ENCODE results near the gene SIL1. TPM values are rescaled to one million over a fixed set of nuclear protein-coding genes. Genes with fewer than 3 reads are reported as not detected.
"Not testable (repeated sequence)": the region's sequence is repeated elsewhere in the genome, so short reads cannot be mapped to it uniquely, and the experiment has no call there.

SIL1 gene
- total and polyA plus RNA-seq, 2 donors from 2014 or later: 48.6 to 91.7 TPM

DNA sequence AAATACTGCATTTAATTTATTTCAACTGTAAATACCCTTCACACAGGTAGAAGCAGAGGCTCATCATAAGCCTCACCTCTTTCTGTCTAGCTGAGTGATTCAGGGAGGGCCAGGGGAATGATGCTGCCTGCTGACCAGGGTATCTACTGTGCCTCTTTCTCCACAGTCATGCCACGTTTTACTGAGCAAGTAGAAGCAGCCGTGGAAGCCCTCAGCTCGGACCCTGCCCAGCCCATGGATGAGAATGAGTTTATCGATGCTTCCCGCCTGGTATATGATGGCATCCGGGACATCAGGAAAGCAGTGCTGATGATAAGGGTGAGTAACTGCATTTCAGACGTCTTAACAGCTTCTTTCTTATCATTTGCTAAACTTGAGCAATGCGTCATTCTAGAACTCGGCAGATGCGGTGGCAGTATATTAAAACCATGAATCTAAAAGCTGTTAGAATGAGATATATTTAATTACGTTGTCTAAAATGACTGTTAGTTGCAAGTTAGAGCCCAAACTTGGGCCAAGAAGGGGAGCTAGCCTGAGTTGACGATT is 273.0 kb downstream of the SIL1 start:
- TF ChIP-seq, protein P1, sequence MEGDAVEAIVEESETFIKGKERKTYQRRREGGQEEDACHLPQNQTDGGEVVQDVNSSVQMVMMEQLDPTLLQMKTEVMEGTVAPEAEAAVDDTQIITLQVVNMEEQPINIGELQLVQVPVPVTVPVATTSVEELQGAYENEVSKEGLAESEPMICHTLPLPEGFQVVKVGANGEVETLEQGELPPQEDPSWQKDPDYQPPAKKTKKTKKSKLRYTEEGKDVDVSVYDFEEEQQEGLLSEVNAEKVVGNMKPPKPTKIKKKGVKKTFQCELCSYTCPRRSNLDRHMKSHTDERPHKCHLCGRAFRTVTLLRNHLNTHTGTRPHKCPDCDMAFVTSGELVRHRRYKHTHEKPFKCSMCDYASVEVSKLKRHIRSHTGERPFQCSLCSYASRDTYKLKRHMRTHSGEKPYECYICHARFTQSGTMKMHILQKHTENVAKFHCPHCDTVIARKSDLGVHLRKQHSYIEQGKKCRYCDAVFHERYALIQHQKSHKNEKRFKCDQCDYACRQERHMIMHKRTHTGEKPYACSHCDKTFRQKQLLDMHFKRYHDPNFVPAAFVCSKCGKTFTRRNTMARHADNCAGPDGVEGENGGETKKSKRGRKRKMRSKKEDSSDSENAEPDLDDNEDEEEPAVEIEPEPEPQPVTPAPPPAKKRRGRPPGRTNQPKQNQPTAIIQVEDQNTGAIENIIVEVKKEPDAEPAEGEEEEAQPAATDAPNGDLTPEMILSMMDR (IDR thresholded peaks at IDR 0.05; ENCODE audit: borderline replicate concordance, extremely low read depth, insufficient read depth): no peak
- FAIRE-seq: no peak

DNA sequence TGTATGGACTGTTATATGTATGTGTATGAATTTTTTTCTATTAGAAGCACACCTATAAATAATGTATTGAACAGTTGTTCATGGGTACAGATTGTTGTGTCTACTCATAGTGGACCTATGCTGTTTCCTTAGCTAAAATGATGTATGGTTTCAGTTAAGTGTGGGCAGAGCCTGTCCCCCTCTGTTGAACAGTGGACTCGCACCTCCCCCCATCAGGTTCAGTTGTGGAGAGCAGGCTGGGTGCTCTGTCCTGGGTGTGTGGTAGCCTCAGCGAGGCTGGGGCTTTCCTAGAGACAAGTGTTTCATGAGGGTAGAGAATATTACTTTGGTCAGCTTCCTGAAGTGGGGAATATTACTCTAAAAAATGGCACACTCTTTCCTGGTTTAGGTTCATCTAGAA is 275.7 kb downstream of the SIL1 start:
- Histone ChIP-seq H3K4me3 (ENCODE audit: low read length in 3 of 3) (no peak overlapping the region), H3K4me1 (ENCODE audit: control insufficient read depth in 2 of 3, insufficient read depth in 2 of 3, low read depth in 1 of 3, low read length in 3 of 3) (peaks cover 0 to 1% (median 0%) of the 10 kb centered on the region in 3 donors), H3K9ac (ENCODE audit: low read length in 3 of 3) (no peak overlapping the region), H3K27ac (ENCODE audit: low read depth in 2 of 2, low read length in 2 of 2) (no peak overlapping the region), H3K9me3 (ENCODE audit: control insufficient read depth in 2 of 3, insufficient read depth in 1 of 3, low read length in 3 of 3) (no peaks in the 10 kb centered on the region), H3K27me3 (ENCODE audit: control insufficient read depth, insufficient read depth, low read length) (no peaks in the 10 kb centered on the region), H3K36me3 (ENCODE audit: control insufficient read depth in 2 of 3, insufficient read depth in 3 of 3, low read length in 3 of 3) (peaks cover 7 to 32% (median 27%) of the 10 kb centered on the region in 3 donors)
- intact Hi-C loops (cut with DNase I): no loop called here
- TF ChIP-seq, protein P1 (IDR thresholded peaks at IDR 0.05; ENCODE audit: borderline replicate concordance, extremely low read depth, insufficient read depth): no peak
- DNase-seq (no peak), FAIRE-seq (no peak)

More for the DNA sequence above, 273.0 kb downstream of the SIL1 start:
- Histone ChIP-seq H3K9me3 (ENCODE audit: control insufficient read depth in 2 of 3, insufficient read depth in 1 of 3, low read length in 3 of 3) (no peaks in the 10 kb centered on the region), H3K27me3 (ENCODE audit: control insufficient read depth, insufficient read depth, low read length) (no peaks in the 10 kb centered on the region), H3K36me3 (ENCODE audit: control insufficient read depth in 2 of 3, insufficient read depth in 3 of 3, low read length in 3 of 3) (peaks cover 9 to 35% (median 28%) of the 10 kb centered on the region in 3 donors), H3K9ac (ENCODE audit: low read length in 3 of 3) (no peak overlapping the region), H3K4me3 (ENCODE audit: low read length in 3 of 3) (no peak overlapping the region), H3K4me1 (ENCODE audit: control insufficient read depth in 2 of 3, insufficient read depth in 2 of 3, low read depth in 1 of 3, low read length in 3 of 3) (peaks cover 0 to 21% (median 5%) of the 10 kb centered on the region in 3 donors), H3K27ac (ENCODE audit: low read depth in 2 of 2, low read length in 2 of 2) (no peak overlapping the region)
- intact Hi-C loops (cut with DNase I): no loop called here
- DNase-seq: no peak

DNA sequence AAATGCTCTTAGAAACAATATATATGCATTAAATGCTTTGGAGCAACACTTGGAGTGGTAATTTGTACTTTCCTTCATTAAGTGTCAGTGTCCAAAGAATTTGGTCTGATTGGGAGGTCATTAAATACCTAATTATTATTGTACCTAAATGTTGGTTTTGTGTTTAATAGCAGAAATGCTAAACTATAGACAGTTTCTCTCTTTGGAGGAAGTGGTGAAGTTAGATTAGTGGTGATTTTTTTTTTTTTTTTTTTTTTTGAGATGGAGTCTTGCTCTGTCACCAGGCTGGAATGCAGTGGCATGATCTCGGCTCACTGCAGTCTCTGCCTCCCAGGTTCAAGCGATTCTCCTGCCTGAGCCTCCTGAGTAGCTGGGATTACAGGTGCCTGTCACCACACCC is 276.8 kb downstream of the SIL1 start:
- not testable (repeated sequence) for FAIRE-seq

DNA sequence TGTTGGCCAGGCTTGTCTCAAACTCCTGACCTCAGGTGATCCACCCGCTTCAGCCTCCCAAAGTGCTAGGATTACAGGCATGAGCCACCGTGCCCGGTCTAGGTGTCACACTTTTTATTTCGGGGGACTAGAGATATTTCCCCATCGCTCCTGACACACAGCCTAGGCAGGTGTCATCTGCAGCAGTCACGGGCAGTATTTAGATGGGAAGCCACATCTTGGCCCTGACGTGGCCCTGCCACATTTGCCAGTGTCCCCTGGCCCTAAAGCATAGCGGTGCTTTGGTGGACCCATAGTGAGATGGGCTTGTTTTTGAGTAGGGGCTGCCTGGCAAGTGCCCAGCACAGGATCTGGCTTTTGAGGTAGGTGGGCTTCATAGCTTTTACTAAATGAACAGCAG is 278.0 kb downstream of the SIL1 start:
- no peaks in the 10 kb centered on the region for H3K9me3 ChIP-seq (ENCODE audit: control insufficient read depth in 2 of 3, insufficient read depth in 1 of 3, low read length in 3 of 3)
- H3K4me3 ChIP-seq (ENCODE audit: low read length in 3 of 3): no peak overlapping the region
- no peak overlapping the region for H3K27ac ChIP-seq (ENCODE audit: low read depth in 2 of 2, low read length in 2 of 2)
- intact Hi-C loops (cut with DNase I): no loop called here
- DNase-seq (no peak), FAIRE-seq (no peak)
- TF ChIP-seq, protein P1 (IDR thresholded peaks at IDR 0.05; ENCODE audit: borderline replicate concordance, extremely low read depth, insufficient read depth): no peak
- H3K4me1 ChIP-seq (ENCODE audit: control insufficient read depth in 2 of 3, insufficient read depth in 2 of 3, low read depth in 1 of 3, low read length in 3 of 3): peaks cover 0 to 4% (median 1%) of the 10 kb centered on the region in 3 donors
- peaks cover 4 to 17% (median 14%) of the 10 kb centered on the region in 3 donors for H3K36me3 ChIP-seq (ENCODE audit: control insufficient read depth in 2 of 3, insufficient read depth in 3 of 3, low read length in 3 of 3)
- no peak overlapping the region for H3K9ac ChIP-seq (ENCODE audit: low read length in 3 of 3)
- no peaks in the 10 kb centered on the region for H3K27me3 ChIP-seq (ENCODE audit: control insufficient read depth, insufficient read depth, low read length)

More for the DNA sequence above, 276.8 kb downstream of the SIL1 start:
- H3K4me3 ChIP-seq (ENCODE audit: low read length in 3 of 3); H3K4me1 ChIP-seq (ENCODE audit: control insufficient read depth in 2 of 3, insufficient read depth in 2 of 3, low read depth in 1 of 3, low read length in 3 of 3); H3K27me3 ChIP-seq (ENCODE audit: control insufficient read depth, insufficient read depth, low read length); H3K9ac ChIP-seq (ENCODE audit: low read length in 3 of 3); H3K27ac ChIP-seq (ENCODE audit: low read depth in 2 of 2, low read length in 2 of 2); H3K9me3 ChIP-seq (ENCODE audit: control insufficient read depth in 2 of 3, insufficient read depth in 1 of 3, low read length in 3 of 3); DNase-seq; intact Hi-C loops (cut with DNase I): not testable (repeated sequence)
- H3K36me3 ChIP-seq (ENCODE audit: control insufficient read depth in 2 of 3, insufficient read depth in 3 of 3, low read length in 3 of 3): peaks cover 7 to 24% (median 20%) of the 10 kb centered on the region in 3 donors
